SH-SY5Y (cell line): ENCODE results near the gene MAP7D3.

Experiments used
- GATA2 ChIP-seq: IDR thresholded peaks from 2 replicates; pipeline ENCODE4 v1.6.1; 2011; ENCODE audit warnings: mild to moderate bottlenecking, low read depth, low read length
- GATA3 ChIP-seq: IDR thresholded peaks from 2 replicates; pipeline ENCODE4 v1.6.1; 2011; ENCODE audit warnings: low read depth, mild to moderate bottlenecking, low read length, moderate library complexity

DNA sequence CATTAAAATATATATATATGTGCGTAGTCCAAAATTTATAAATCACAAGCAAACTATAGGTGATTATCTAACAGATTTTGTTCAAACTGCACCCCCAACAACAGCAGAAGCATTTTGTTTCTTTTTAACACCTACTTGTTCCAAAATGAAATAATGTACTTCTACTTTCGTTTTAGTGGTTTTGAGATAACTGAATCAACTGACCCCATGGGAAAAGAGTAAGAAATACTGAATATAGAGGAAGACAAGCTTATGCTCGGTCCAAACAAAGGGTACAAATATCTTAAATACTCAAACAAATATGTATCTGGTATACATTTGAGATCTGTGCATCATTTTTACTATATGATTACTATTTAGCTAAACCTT is 22.4 kb downstream of the MAP7D3 start:
- no peak for TF ChIP-seq GATA2
- no peak for TF ChIP-seq GATA3
